Esophagus squamous epithelium (tissue), 4 donors: ENCODE measurements around the gene C1orf21.

Source experiments
- CTCF ChIP-seq, 6 experiments: fragments of 450-650 bp in 4 of 6; fragments of 200-600 bp in 2 of 6; sonication (generic) in 2 of 6; IDR thresholded peaks; one replicate each; pipeline ENCODE4 v1.5.1; 2016 to 2019; ENCODE audit warnings: antibody characterized with exemption in 6 of 6, mild to moderate bottlenecking in 4 of 6, moderate library complexity in 4 of 6
- POLR2A ChIP-seq, 4 donors: fragments of 450-650 bp; IDR thresholded peaks; one replicate each; pipeline ENCODE4 v1.6.1; 2017; ENCODE audit warnings: antibody characterized with exemption in 4 of 4, mild to moderate bottlenecking in 4 of 4, moderate library complexity in 3 of 4

GRCh38 chr1:184517130-184517529 lies 130.3 kb downstream of the C1orf21 start:
- no peak for TF ChIP-seq CTCF (IDR thresholded peaks at IDR 0.05)
- TF ChIP-seq POLR2A (IDR thresholded peaks at IDR 0.05) = no peak
